Hepatic stellate cell (primary cell): ENCODE measurements around the gene SREK1.
A peak's percentile ranks its signal among the peaks of the same experiment; 100 is the strongest.

Source experiments
- DNase-seq: peaks from one replicate; pipeline ENCODE4 v3.0.0; 2011; ENCODE audit warnings: low spot score

Gene SREK1

DNA sequence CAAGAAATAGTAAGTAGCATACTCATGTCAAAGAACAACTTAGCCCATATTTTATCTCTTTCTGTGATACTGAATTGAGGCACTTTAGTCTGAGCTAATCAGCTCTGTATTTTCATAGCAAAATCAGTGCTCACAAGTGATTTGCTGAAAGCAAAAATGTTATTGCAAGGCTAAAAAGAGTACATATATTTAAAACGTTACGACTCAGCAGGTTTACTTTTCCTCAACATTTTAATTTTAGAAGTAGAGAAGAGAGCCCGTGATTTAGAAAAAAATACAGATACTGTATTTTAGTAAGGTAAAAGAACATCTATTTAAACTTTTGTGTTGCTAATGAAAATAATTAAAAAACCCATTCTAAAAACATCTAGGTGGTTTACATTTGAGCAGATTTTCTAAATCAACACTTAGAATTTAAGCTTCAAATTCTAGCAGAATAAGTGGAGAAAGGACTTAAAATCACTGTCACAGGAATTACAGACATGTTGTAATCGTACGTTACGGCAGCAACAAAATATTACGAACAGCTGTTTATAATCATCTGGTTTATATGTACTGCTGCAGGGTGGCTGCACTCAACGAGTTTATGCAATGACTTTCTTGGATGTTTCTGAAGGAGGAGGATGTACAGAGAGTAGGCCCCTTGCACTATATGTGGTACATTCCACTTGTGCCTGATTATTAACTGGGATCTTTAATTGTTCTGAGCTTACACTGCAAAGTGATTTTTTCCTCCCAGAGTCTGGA, 20.1 kb downstream of the SREK1 start:
- DNase-seq: no peak

DNA sequence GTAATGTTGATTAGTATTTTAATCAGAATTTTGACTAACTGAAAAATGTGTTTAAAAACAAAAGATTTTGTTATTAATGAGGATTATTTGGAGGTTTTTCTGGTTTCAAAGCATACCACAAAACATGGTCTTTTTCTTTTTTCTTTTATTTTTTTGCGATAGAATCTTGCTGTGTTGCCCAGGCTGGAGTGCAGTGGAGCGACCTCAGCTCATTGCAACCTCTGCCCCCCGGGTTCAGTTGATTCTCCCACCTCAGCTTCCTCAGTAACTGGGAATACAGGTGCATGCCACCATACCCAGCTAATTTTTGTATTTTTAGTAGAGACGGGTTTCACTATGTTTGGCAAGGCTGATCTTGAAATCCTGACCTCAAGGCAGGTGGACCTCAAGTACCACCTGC, 24.1 kb downstream of the SREK1 start:
- no peak for DNase-seq

DNA sequence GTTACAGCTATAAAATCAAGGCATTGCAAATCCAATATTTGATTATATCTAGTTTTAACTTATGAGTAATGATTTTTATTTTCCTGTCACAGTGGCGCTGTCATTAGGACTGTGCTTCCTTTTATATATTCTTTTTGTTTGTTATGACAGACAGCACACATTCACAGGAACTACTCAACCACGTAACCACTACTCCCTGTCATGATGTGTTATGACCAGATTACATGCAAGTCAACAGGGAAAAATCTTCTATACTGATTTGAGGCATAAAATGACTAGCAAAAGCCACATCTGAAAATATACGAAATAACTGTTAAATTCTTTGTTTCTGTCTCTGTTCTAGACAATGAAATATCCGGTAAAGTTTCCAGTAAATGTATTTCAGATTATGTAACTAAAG, 25.4 kb downstream of the SREK1 start:
- no peak for DNase-seq

DNA sequence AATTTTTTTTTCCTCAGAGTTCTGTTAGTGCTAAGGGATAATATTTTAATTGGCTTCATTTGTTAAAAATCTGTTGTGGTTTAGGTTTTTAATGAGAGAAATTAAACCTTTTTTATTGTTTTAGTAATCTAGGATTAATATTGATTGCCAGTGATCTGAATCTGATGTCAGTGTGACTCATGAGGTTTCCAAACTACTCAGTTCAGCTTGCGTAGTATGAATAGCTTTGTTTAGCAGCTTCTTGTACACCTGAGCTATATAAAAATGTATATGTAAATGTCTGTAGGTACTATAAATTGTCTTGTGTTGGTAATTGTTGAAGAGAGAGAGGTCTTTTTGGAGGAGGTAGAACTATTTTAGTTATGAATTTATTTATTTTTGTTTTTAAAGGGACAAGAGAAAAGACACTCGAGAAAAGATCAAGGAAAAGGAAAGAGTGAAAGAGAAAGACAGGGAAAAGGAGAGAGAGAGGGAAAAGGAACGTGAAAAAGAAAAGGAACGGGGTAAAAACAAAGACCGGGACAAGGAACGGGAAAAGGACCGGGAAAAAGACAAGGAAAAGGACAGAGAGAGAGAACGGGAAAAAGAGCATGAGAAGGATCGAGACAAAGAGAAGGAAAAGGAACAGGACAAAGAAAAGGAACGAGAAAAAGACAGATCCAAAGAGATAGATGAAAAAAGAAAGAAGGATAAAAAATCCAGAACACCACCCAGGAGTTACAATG, 26.3 kb downstream of the SREK1 start:
- no peak for DNase-seq

DNA sequence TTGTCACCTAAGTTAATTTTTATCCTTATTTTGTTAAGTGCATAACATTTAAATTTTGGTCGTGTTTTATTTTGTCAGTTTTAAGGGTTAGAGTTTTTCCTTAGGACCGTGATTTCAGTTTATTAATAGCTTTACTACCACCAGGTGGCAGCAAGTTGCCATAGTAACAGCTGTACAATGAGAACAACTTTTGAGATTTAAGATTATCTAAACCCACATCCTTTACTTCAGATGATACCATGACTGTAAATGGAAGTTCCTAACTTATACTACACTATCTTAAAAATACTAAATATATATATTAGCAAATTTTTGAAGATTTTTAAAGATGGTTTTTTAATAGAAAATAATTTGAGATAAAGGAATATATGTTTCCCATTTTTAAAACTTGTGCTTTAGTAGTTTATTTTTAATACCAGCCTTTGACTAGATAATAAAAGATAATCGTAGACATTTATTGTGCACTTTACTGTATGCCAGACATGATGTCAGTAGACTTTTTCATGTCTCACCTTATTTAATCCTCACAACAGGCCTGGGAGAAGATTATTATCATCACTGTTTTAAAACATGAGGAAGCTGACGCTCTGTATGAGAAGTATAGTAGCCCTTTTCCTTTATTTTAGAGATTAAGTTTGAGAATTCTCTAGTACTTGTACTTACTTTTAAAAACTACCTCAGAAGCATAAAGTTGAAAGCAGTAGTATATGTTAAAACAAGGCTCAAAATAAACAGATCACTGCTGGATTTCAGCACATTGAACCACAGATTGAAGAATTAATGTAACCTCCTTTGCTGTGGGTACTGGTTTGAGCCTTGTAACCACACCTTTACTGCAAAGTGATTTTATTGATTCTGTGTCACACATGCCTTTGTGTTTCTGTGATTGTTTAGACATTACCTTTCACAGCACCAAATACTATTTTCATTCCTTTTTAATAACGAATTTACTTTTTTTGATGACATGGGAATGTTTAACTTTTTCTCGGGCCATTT, 27.5 kb downstream of the SREK1 start:
- peak; percentile 14 for DNase-seq

DNA sequence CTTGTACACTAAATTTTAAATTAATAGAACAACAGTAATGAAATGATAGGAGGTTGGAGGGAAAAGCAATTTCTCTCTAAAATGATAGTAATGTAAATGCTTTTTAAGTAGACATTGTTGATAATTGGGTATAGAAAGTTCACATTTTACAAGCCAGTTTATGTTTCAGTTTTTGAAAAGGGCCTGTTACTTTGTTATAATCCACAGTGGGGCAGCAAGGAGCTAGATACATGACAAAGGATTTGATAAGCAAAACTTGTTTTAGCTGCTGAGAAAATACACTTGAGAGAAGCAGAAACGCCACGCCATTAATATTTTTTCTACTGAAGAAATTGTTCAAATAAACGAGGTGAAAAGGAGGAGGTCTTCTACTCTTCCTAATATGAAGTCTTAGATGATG, 30.2 kb downstream of the SREK1 start:
- DNase-seq: no peak

DNA sequence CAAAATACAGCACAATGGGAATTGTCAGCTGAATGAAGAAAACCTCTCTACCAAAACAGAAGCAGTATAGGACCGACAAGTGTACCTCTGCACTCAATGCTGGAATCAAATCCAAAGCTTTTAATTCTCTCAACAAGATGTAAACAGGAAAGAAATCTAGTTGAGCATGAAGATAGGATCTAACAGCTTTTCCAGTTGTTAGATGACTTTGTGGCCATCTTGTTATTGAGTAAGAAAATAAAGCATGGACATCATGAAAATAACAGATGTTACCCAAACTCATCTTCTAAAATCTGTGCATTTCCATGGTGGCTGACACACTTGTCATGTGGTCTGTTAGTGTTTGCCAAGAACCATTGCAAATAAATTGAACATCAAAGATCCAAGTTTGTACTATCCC, 34.7 kb downstream of the SREK1 start:
- DNase-seq: no peak

DNA sequence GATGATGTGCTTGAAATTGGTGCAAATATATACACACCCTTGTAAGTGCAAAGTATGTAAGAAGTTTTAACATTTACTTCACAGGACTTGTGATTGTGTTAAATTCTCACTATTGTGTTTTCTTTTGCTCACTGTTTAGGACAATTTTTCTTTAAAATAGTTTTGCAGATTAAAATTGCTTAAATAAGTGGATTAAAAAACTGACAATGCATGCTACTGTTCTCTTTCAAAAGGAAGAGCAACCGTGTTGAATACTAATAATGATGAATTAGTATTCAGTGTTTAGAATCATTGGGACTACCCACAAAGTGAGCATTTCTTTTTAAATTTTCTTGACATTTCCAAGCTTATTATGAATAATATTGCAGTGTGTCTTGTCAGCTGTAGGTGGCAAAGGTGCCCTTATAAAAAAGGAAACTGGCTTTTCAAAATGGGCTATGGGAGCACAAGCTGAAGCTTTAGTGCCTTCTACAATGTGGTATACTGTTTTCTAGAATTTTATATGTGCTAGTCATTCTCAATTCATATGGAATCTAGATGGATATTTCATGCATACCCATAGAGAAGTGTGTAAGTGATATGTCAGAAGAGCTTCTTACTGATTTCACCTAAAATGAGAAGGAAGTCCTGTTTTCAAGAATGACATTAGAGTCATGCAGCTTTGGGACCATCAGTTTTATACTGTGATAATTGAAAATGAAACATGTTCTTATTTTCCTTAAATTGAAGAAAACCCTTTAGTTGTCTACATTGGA, 35.4 kb downstream of the SREK1 start:
- DNase-seq: no peak

DNA sequence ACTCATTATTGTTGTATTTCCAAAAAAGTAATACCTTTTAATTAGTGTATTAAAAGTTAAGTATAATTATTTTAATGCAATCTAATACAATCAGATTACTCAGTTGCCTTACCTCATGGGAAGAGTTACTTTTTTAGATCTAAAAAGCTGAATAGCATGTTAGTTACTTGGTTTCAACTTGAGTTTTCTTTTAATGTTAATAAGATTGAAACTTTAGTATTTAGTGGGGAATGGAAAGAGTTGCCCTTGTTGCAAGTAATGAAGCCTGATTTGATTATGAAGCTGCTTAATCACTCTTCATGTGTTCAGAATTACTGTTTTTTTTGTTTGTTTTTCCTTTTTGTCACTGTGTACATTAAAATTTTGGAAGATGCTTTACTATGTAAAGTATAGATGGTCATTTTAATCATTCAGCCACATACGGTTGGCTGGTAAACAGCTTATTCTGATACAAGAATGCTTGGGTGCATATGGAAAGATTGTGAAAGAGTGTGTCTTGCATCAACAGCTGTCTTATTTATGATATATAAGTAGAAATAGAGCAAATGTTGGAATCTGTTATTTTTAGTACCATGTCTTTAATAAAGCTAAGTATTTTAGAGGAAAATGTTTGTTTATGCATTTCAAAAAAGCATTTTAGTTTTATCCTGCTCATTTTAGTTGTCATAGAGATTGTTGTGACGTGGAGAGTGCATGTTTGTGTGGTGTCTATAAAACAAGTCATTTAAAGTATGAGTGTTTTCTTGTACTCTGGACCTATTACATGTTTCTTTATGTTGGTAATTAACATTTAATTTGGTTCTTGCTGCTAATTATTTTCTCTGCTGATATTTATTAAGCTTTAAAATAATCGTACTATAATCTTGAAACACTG, 36.4 kb downstream of the SREK1 start:
- DNase-seq: no peak

DNA sequence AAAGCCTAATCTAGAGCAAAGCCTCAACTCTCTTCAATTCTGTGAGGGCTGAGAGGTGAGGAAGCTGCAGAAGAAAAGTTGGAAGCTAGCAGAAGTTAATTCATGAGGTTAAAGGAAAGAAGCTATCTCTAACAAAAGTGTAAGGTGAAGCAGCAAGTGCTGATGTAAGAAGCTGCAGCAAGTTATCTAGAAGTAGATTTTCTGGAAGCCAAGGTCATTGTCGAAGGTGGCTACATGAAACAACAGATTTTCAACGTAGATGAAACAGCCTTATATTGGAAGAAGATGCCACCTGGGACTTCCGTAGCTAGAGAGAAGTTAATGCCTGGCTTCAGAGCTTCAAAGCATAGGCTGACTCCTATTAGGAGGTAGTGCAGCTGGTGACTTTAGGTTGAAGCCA, 42.0 kb downstream of the SREK1 start:
- DNase-seq: no peak

DNA sequence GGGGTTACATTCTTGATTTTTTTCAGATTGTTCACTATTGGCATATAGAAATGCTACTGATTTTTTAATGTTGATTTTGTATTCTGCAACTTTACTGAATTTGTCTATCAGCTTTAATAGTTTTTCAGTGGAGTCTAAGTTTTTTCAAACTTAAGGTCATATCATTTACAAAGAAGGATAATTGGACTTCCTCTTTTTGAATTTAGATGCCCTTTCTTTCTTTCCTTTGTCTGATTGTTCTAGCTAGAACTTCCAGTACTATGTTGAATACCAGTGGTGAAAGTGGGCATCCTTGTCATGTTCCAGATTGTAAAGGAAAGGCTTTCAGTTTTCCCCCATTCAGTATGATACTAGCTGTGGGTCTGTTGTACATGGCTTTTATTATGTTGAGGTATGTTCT, 49.3 kb downstream of the SREK1 start:
- no peak for DNase-seq

DNA sequence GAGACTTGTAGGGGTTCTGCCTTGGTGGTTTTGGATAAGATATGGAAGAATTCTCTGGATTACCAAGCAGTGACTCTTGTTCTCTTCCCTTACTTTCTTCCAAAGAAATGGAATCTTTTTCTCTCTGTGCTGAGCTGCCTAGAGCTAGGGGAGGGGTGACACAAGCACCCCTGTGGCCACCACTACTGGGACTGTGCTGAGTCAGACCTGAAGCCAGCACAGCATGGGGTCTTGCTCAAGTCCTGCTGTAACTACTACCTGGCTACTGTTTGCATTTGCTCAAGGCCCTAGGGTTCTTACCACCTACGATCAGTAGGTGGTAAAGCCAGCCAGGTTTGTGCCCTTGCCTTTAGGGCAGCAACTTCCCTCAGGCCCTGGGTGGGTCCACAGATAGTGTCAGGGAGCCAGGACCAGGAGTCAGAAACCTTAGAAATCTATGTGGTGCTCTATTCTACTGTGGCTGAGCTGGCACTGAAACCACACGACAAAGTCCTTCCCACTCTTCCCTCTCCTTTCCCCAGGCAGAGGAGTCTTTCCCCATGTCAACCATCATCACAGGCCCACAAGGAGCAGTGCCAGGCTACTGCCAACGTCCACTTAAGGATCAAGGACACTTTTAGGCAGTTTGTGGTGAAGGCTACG, 53.8 kb downstream of the SREK1 start:
- no peak for DNase-seq

DNA sequence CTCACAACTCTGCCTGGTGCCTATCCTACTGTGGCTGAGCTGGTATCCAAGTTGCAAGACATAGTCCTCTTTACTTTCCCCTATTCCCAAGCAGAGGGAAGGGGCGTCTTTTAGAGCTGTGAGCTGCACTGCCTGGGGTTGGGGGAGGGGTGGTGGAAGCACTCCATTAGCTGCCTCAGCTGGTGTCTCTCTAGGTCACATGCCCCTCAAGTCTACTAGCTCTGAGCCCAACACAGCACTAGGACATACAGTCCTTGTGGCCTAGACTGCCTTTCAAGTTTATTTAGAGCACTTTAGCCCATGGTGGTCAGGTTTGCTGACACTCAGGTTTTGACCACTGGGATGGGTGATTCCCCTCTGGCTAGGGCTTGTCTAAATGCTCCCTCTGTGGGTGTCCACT, 54.7 kb downstream of the SREK1 start:
- no peak for DNase-seq

DNA sequence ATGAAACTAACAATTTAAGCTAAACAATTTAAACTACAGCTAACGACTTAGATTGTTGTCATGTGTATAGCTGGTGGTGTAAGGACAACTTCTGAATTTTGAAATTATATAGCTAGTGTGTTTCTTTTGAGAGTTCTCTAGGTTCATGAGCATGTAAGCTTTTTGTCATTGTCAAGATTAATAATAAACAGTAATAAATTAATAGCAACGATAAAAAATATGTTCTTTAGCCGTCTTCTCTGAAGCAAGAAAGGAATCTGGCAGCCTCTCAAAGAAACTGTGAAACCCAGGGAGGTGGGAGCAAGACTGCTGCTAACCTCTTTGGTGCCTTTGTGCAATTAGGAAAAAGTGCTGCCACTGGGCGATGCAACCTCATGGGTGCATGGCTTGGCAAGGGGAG, 59.4 kb downstream of the SREK1 start:
- DNase-seq: no peak

DNA sequence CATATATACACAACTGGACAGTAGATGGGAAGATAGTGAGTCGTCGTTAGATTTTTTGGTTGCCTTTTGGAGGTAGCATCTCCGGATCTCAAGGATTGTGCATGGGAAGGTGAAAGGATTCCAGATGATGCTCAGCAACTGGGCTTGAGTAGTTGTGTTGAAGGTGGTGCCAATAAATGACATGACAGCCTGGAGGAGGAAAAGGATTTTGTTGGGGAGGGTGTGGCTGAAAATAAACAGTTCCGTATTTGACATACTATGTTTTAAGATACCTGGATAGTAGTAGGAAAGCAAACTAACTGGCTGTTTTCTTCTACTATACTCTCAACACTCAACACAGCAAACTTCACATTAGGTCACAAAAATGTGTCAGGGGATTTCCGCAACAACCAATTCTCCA, 62.4 kb downstream of the SREK1 start:
- no peak for DNase-seq

DNA sequence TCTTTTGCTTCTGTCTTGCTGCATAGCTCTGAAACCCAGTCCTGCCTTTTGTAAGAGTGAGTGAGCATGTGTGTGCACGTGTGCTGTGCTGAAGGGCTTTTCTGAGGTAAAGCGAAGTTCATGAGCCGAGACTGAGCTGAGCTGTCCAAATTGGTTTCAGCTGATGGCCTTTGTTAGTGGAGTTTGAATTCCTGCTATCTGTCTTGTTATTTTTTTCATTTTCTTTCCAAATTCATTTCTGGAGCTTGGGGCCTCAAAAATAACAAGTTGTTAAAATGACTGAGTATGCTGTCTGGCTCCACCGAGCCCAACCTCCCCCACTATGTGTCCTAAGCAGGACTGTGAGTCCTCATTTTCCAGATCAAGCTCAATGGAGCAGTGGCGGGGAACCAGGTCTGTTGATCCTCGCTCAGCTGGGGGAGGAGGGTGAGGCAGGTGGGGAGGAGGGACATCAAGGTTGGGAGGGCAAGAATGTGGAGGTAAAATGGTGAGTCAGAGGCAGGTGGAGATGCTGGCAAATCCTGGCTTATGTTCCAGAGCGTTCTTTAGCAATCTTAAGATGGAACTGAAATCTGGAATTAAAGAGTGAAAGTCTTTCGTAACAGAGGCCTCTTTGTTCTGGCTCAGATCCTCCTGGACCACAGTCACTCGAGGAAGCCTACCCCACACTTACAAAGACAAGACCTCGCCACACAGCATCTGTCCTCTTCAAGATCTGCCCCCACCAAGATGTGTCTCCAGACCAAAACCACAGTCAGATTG, 63.9 kb downstream of the SREK1 start:
- no peak for DNase-seq

DNA sequence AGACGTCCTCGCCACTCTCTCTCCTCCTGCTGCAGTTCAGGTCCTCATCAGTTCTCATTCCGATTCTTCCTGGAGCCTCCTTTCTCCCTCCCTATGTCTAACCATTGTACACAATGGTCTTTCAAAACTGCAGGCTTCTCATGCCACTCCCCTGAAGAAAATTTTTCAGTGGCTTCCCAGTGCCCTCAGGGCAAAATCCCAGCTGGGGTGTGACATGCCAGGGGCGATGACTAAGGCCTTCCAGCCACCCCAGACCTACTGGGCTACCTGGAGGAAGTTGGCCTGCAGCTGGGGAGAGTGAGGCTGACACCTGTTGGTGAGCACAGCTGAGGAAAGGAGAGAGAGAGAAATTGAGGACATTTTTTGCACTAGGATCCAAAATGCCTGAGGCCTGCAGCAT, 65.2 kb downstream of the SREK1 start:
- DNase-seq: no peak

DNA sequence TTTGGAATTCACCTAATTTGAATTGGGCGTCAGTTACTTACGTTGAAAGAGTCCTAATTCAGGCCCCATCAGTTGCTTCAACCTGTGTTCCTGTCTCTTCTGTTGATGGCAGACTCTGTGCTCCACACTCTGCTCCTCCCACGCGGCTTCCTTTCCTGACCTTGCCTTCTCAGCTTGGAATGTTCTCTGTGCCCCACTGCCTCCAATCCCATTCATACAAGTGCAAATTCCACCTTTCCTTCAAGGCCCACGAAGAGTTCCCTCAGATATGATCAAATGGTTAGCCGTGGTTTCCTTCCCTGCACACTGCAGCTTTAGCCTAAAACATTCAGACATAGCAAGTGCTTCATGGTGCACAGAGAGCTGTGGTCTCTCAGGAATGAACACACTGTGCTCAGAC, 65.7 kb downstream of the SREK1 start:
- DNase-seq: no peak

DNA sequence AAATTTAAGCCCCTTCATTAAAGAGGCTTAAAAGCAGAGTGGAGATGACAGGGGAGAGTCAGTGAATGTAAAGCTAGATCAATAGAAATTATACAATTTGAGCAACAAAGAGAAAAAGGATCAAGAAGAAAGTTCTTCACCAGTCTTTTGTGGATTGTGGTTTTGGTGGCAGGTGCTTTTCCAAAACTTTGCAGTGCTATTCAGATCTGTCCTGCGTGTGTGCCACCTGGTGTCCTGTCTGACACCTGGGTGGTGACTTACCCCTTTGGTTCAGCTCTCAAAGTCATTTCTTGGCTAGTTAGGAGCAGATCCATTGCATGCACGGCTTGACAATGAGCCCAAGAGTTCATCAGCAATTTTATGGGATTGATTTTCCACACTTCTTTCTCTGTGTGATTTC, 69.4 kb downstream of the SREK1 start:
- DNase-seq: no peak

DNA sequence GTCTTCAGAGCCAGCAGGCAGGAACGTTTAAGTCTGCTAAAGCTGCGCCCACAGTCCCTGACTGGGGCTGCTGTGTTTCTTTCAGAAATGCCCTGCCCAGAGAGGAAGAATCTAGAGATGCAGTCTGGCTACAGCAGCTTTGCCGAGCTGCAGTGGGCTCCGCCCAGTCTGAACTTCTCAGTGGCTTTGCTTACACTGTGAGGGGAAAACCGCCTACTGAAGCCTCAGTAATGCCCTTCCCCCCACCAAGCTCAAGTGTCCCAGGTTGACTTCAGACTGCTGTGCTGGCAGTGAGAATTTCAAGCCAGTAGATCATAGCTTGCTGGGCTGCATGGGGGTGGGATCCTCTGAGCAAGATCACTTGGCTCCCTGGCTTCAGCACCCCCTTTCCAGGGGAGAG, 78.4 kb downstream of the SREK1 start:
- DNase-seq: no peak
